WERI-Rb-1 (cell line): ENCODE data around the gene CCK.

Experiments used
- DNase-seq: peaks from one replicate; pipeline ENCODE4 v3.0.0-alpha.2; 2020
- H3K27ac ChIP-seq: fragments of 250-450 bp; sonication (Bioruptor Pico); 2 replicates; pipeline ENCODE4 v1.5.1; 2020; ENCODE audit warnings: mild to moderate bottlenecking, moderate library complexity
- H3K27me3 ChIP-seq: fragments of 250-450 bp; sonication (Bioruptor Pico); 2 replicates; pipeline ENCODE4 v1.5.1; 2021; ENCODE audit warnings: mild to moderate bottlenecking, low read depth, moderate library complexity; ENCODE audit not compliant: insufficient read depth, severe bottlenecking
- H3K36me3 ChIP-seq: fragments of 250-450 bp; sonication (Bioruptor Pico); 2 replicates; pipeline ENCODE4 v1.5.1; 2020; ENCODE audit warnings: mild to moderate bottlenecking, moderate library complexity
- H3K4me3 ChIP-seq: 2 replicates; pipeline ENCODE4 v1.5.1; 2011; ENCODE audit warnings: low read depth, mild to moderate bottlenecking, control low read depth, low read length
- H3K9me3 ChIP-seq: fragments of 250-450 bp; sonication (Bioruptor Pico); 2 replicates; pipeline ENCODE4 v1.5.1; 2021; ENCODE audit warnings: mild to moderate bottlenecking, moderate library complexity; ENCODE audit not compliant: severe bottlenecking
- CTCF ChIP-seq: IDR thresholded peaks from 2 replicates; pipeline ENCODE4 v1.5.1; 2011; ENCODE audit warnings: low read depth, mild to moderate bottlenecking, control low read depth, inconsistent platforms, low read length

Gene CCK

DNA sequence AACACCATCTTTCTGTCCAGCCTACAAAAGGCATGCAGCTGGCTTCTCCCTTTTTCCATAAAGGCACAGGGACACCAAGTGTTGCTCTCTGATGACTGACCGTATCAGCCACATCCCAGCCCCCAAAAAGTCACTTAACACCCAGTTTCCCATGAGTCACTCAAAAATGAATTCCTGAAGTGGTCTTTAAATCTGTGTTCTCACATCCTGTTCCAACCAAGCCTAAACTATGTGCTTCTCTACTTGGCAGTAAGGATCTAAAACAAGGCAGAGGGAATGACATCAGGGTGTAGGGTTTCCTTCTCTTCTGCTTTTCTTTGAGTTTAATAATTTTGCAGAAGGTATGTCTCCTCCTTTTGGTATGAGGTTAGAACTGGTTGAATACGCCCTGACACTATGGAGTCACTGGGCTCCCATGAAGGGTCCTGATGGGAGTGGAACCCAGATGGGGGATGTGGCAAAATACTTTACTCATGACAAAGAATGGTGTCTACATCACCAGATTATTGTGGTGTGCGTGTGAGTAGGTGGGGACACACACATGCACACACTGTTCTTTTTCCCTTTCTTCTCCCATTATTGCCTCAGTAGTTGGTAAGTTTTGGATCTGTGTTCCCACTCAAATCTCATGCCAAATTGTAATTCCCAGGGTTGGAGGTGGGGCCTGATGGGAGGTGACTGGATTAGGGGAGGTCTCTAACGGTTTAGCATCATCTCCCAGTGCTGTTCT lies 35.6 kb upstream of the CCK start:
- Histone ChIP-seq H3K27me3 (no peaks in the 10 kb centered on the region), H3K36me3 (no peaks in the 10 kb centered on the region), H3K9me3 (no peaks in the 10 kb centered on the region), H3K27ac (no peak overlapping the region), H3K4me3 (no peak overlapping the region)
- no peak for TF ChIP-seq CTCF
- no peak for DNase-seq

GRCh38 chr3:42300778-42301177 lies 34.8 kb upstream of the CCK start:
- no peak for DNase-seq
- Histone ChIP-seq H3K27me3 (no peaks in the 10 kb centered on the region), H3K9me3 (no peaks in the 10 kb centered on the region), H3K4me3 (no peak overlapping the region), H3K27ac (no peak overlapping the region), H3K36me3 (no peaks in the 10 kb centered on the region)
- no peak for TF ChIP-seq CTCF

GRCh38 chr3:42300013-42300412 lies 34.0 kb upstream of the CCK start:
- no peak for DNase-seq
- H3K36me3 ChIP-seq: no peaks in the 10 kb centered on the region
- H3K4me3 ChIP-seq: no peak overlapping the region
- no peak for TF ChIP-seq CTCF
- H3K27me3 ChIP-seq: no peaks in the 10 kb centered on the region
- H3K9me3 ChIP-seq: no peaks in the 10 kb centered on the region
- no peak overlapping the region for H3K27ac ChIP-seq

DNA sequence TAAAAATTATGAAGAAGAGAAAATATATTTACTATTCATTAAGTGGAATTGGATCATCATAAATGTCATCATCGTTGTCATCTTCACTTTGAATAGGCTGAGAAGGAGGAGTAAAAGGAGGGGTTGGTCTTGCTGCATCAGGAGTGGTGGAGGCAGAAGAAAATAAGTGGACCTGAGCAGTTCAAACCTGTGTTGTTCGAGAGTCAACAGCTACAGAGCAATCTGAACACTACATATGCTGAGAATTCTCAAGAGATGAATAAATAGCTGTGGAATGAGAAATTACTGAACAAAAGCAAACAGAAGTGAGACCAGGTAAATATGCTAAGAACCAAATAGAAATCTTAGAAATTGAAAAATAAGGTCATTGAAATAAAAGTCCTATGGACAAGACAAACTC lies 32.3 kb upstream of the CCK start:
- Histone ChIP-seq H3K36me3 (no peaks in the 10 kb centered on the region), H3K27ac (no peak overlapping the region), H3K27me3 (no peaks in the 10 kb centered on the region), H3K9me3 (no peaks in the 10 kb centered on the region), H3K4me3 (no peak overlapping the region)
- DNase-seq: no peak
- no peak for TF ChIP-seq CTCF

DNA sequence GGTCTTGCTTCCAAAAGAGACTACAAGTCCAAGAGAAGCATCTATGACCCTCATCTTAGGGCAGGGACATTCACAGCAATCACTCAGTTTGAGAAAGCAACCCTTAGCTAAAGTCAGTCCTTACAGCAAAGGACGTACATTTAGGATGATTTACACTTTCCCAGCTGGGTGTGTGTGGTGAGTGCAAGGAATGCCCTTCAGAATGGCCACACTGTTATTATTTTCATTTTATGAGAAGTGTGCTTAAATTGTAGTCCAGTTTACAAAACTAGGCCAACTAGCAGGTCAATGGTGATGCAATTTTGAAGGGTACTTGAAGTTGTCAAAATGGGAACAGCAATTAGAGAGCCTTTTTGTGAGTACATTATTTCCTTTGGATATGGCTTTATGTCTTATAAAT lies 26.0 kb upstream of the CCK start:
- no peak for TF ChIP-seq CTCF
- Histone ChIP-seq H3K27ac (no peak overlapping the region), H3K27me3 (no peaks in the 10 kb centered on the region), H3K4me3 (no peak overlapping the region), H3K9me3 (no peaks in the 10 kb centered on the region), H3K36me3 (no peaks in the 10 kb centered on the region)
- no peak for DNase-seq
